ENCODE data around the gene ARID3A.

DNA sequence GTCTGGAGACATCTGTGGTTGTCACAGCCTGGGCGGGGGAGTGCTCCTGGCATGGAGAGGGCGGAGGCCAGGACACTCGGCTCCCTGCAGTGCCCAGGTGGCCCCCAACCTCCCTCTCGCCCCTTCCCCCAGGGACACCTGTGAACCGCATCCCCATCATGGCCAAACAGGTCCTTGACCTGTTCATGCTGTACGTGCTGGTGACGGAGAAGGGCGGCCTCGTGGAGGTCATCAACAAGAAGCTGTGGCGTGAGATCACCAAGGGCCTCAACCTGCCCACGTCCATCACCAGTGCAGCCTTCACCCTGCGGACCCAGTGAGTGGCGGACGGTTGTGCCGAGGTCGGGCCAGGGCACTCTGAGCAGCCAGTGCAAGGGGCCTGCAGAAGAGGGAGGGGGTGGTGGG lies 38.3 kb downstream of the ARID3A start:
- TF ChIP-seq EZH2 (IDR thresholded peaks at IDR 0.05; ENCODE audit: insufficient read depth, poor library complexity, severe bottlenecking), result no peak
- TF ChIP-seq EZH2phosphoT487 (IDR thresholded peaks at IDR 0.05; ENCODE audit: insufficient read depth, low read depth), result no peak
